ENCODE measurements around the gene FBXO30. TPM values are rescaled to one million over a fixed set of nuclear protein-coding genes. Genes with fewer than 3 reads are reported as not detected.

The FBXO30 gene
- total RNA-seq, 1 donor from 2014 or later = 14.4 TPM

- DNase-seq (no peak), ATAC-seq (no peak)
- intact Hi-C loops (cut with micrococcal nuclease) = no loop called here
Measured at GRCh38 chr6:145765449-145765848, 49.1 kb downstream of the FBXO30 start.

- intact Hi-C loops (cut with micrococcal nuclease) = no loop called here
- ATAC-seq (no peak), DNase-seq (no peak)
Measured at GRCh38 chr6:145763742-145764141, 50.9 kb downstream of the FBXO30 start.

GRCh38 chr6:145761584-145761983, 53.0 kb downstream of the FBXO30 start:
- ATAC-seq (no peak), DNase-seq (no peak)
- intact Hi-C loops (cut with micrococcal nuclease) = no loop called here

GRCh38 chr6:145758113-145758512, 56.5 kb downstream of the FBXO30 start:
- ATAC-seq (no peak), DNase-seq (no peak)
- intact Hi-C loops (cut with micrococcal nuclease) = no loop called here

GRCh38 chr6:145756170-145756662, 58.4 kb downstream of the FBXO30 start:
- ATAC-seq = peak; percentile 62

GRCh38 chr6:145755682-145756081, 58.9 kb downstream of the FBXO30 start:
- ATAC-seq = no peak
- DNase-seq = no peak
- intact Hi-C loops (cut with micrococcal nuclease) = no loop called here

More at GRCh38 chr6:145756170-145756662, 58.4 kb downstream of the FBXO30 start:
- intact Hi-C loops (cut with micrococcal nuclease) = no loop called here
- no peak for DNase-seq

GRCh38 chr6:145752638-145753037, 62.0 kb downstream of the FBXO30 start:
- intact Hi-C loops (cut with micrococcal nuclease) = no loop called here
- no peak for ATAC-seq

GRCh38 chr6:145749632-145750031, 65.0 kb downstream of the FBXO30 start:
- ATAC-seq = no peak
- intact Hi-C loops (cut with micrococcal nuclease) = no loop called here
- no peak for DNase-seq

More at GRCh38 chr6:145752638-145753037, 62.0 kb downstream of the FBXO30 start:
- DNase-seq = no peak

- intact Hi-C loops (cut with micrococcal nuclease) = no loop called here
- ATAC-seq = no peak
- DNase-seq = no peak
Measured at GRCh38 chr6:145745861-145746260, 68.7 kb downstream of the FBXO30 start.

- intact Hi-C loops (cut with micrococcal nuclease) = no loop called here
- DNase-seq = no peak
- no peak for ATAC-seq
Measured at GRCh38 chr6:145744619-145745018, 70.0 kb downstream of the FBXO30 start.

Other genes starting within 250 kb of the FBXO30 start
- 49.2 TPM for gene EPM2A, start 79.3 kb downstream of the FBXO30 start, total RNA-seq
- gene SHPRH, start 149.6 kb upstream of the FBXO30 start, total RNA-seq = 11.2 TPM
- 1.3 TPM for gene GRM1, start 214.3 kb upstream of the FBXO30 start, total RNA-seq